GM13977 (cell line): ENCODE data around the gene AFAP1L2.

Experiments used
- DNase-seq: peaks from one replicate; pipeline ENCODE4 v3.0.0; 2012; ENCODE audit warnings: low spot score
- CTCF ChIP-seq: IDR thresholded peaks from 2 replicates; pipeline ENCODE4 v1.5.1; 2012; ENCODE audit warnings: mild to moderate bottlenecking, control low read depth; ENCODE audit not compliant: insufficient read depth; ENCODE audit errors: extremely low read depth, missing control alignments
- in situ Hi-C: fragments of 300-500 bp; cut with MboI; formaldehyde crosslinking; loops from one replicate; pipeline ENCODE4 v1.12.0; 2022; ENCODE audit warnings: low sequenced_read_pairs, low pct_unique_long_range_greater_than_20kb, mixed read lengths, inconsistent platforms; ENCODE audit not compliant: unreplicated experiment

Gene AFAP1L2

GRCh38 chr10:114297136-114297705, 107.1 kb downstream of the AFAP1L2 start:
- in situ Hi-C loops: no loop called here
- no peak for TF ChIP-seq CTCF

GRCh38 chr10:114295393-114295792, 108.9 kb downstream of the AFAP1L2 start:
- in situ Hi-C loops: no loop called here
- no peak for TF ChIP-seq CTCF
- DNase-seq: no peak

More at GRCh38 chr10:114297136-114297705, 107.1 kb downstream of the AFAP1L2 start:
- DNase-seq: no peak

- DNase-seq: no peak
- TF ChIP-seq CTCF: no peak
- in situ Hi-C loops: no loop called here
These were observed 109.8 kb downstream of the AFAP1L2 start for GRCh38 chr10:114294549-114294948.

GRCh38 chr10:114293075-114293474, 111.2 kb downstream of the AFAP1L2 start:
- no peak for TF ChIP-seq CTCF
- DNase-seq: no peak
- in situ Hi-C loops: no loop called here

- in situ Hi-C loops: no loop called here
- TF ChIP-seq CTCF: no peak
- DNase-seq: no peak
These were observed 112.8 kb downstream of the AFAP1L2 start for GRCh38 chr10:114291516-114291915.

GRCh38 chr10:114291076-114291475, 113.2 kb downstream of the AFAP1L2 start:
- TF ChIP-seq CTCF: no peak
- in situ Hi-C loops: no loop called here
- DNase-seq: no peak
